Endothelial cell of hepatic sinusoid (primary cell): Measurements from ENCODE around the gene TGIF1.

Source experiments
- in situ Hi-C: cut with HindIII; loops from 2 replicates; pipeline ENCODE4 v1.10.0; 2017; ENCODE audit warnings: low sequenced_read_pairs

TGIF1 gene

DNA sequence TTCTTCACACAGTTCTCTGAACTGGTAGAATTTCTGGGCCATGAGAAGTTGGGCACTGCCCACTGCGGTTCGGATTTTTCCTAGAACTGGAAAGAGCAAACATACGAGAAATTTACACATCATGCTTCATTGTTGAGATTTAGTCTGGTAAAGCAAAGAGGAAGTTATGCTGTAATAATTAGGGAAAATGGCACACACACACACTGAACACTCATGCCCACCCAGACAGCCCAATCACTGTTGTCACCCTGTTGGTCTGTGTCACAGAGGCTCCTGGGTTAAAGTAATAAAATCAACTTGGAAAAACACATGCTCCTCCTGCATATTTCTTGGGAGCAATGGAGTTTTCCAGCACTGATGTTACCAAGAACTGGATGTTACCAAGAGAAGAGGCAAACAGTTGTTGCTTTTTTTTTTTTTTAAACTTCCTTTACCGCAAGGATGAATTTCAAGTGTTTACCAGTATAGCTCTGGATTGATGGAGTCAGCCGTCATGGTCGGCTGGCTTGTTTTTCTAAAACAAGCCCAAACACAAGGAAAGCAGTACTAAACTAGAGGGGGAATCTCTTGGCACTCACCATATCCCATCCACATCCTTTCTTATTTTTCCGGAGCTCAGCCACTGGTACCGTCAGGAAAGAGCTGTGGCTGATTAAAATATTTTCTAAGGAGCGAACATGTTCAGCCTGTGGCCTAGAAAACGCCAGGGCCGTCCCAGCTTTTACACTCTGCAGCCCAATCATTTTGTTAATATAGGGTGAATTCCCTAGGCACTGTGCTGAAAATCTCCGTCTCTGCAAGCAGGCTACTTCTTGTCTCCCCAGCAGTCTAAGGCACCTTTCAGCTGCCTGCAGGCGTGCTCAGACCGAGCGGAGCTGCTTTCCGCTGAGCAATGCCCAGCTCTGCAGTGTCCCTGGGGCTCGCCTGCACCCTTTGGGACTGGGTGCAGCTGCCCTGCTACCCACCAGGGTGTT lies 58.9 kb downstream of the TGIF1 start:
- in situ Hi-C loops: no loop called here
